Right kidney (tissue), 1 donor: ENCODE data around the gene FHIT.

Experiments
- DNase-seq: peaks from one replicate; pipeline ENCODE4 v3.0.0-alpha.2; 2016

Gene FHIT

GRCh38 chr3:59699648-59700320 lies 1551.5 kb downstream of the FHIT start:
- no peak for DNase-seq
